ENCODE data around the gene CLN3.

CLN3 gene

GRCh38 chr16:28491970-28492474, at the start of gene CLN3:
Gene CLN3, minus strand, starts transcription at chr16:28492074. Its CDS starts 315 bp downstream, at chr16:28491759.
- POLR2A ChIA-PET: interaction anchor here (1.0 to 1.5 kb wide), 2 partner anchors 12 to 21 kb away, joined by 3 to 5 read pairs; no protein-coding TSS in a partner anchor
- peak; percentile 92 for DNase-seq (ENCODE audit: extremely low spot score)
- CTCF ChIA-PET: no interaction called here
- TF ChIP-seq ELF4 (IDR thresholded peaks at IDR 0.05): peak; percentile 99
- no peak for TF ChIP-seq FOXK2 (IDR thresholded peaks at IDR 0.05)
- no peak for TF ChIP-seq LEF1 (IDR thresholded peaks at IDR 0.05; ENCODE audit: borderline replicate concordance)
- TF ChIP-seq SUZ12 (IDR thresholded peaks at IDR 0.05): no peak
- peak; percentile 93 for TF ChIP-seq NFRKB (IDR thresholded peaks at IDR 0.05)
- no peak for TF ChIP-seq SP1 (IDR thresholded peaks at IDR 0.05)
- no peak for TF ChIP-seq FOXM1 (IDR thresholded peaks at IDR 0.05; ENCODE audit: borderline replicate concordance)
- no peak for TF ChIP-seq FOXA1 (IDR thresholded peaks at IDR 0.05)
- no peak for TF ChIP-seq TARDBP (IDR thresholded peaks at IDR 0.05)
- no peak for TF ChIP-seq PKNOX1 (IDR thresholded peaks at IDR 0.05)
- TF ChIP-seq ARNT (IDR thresholded peaks at IDR 0.05): no peak
- peak; percentile 96 for TF ChIP-seq L3MBTL2 (conservative IDR thresholded peaks at IDR 0.05)
- no peak for TF ChIP-seq CTBP1 (IDR thresholded peaks at IDR 0.05; ENCODE audit: borderline replicate concordance)
- no peak for TF ChIP-seq BHLHE40 (IDR thresholded peaks at IDR 0.05; ENCODE audit: borderline replicate concordance)
- TF ChIP-seq ZNF384 (IDR thresholded peaks at IDR 0.05): peak; percentile 99
- TF ChIP-seq HDGF (IDR thresholded peaks at IDR 0.05; ENCODE audit: borderline replicate concordance): no peak

- no peak for DNase-seq (ENCODE audit: extremely low spot score)
- TF ChIP-seq NFRKB (IDR thresholded peaks at IDR 0.05): no peak
- TF ChIP-seq LEF1 (IDR thresholded peaks at IDR 0.05; ENCODE audit: borderline replicate concordance): no peak
- TF ChIP-seq SUZ12 (IDR thresholded peaks at IDR 0.05): no peak
- TF ChIP-seq ARNT (IDR thresholded peaks at IDR 0.05): no peak
- TF ChIP-seq HDGF (IDR thresholded peaks at IDR 0.05; ENCODE audit: borderline replicate concordance): no peak
- TF ChIP-seq ZNF384 (IDR thresholded peaks at IDR 0.05): no peak
- TF ChIP-seq ELF4 (IDR thresholded peaks at IDR 0.05): no peak
- no peak for TF ChIP-seq FOXM1 (IDR thresholded peaks at IDR 0.05; ENCODE audit: borderline replicate concordance)
- TF ChIP-seq FOXK2 (IDR thresholded peaks at IDR 0.05): no peak
- TF ChIP-seq BHLHE40 (IDR thresholded peaks at IDR 0.05; ENCODE audit: borderline replicate concordance): no peak
- TF ChIP-seq CTBP1 (IDR thresholded peaks at IDR 0.05; ENCODE audit: borderline replicate concordance): no peak
- no peak for TF ChIP-seq FOXA1 (IDR thresholded peaks at IDR 0.05)
- no peak for TF ChIP-seq PKNOX1 (IDR thresholded peaks at IDR 0.05)
- no peak for TF ChIP-seq SP1 (IDR thresholded peaks at IDR 0.05)
- no peak for TF ChIP-seq L3MBTL2 (conservative IDR thresholded peaks at IDR 0.05)
- TF ChIP-seq TARDBP (IDR thresholded peaks at IDR 0.05): no peak
- CTCF ChIA-PET: no interaction called here
- POLR2A ChIA-PET: interaction anchor here (1.4 kb wide), 1 partner anchor 14 kb away, joined by 4 read pairs; the partner anchor contains the start of gene SGF29
Measured at GRCh38 chr16:28540346-28540745, 48.5 kb upstream of the CLN3 start.

- TF ChIP-seq TARDBP (IDR thresholded peaks at IDR 0.05): no peak
- no peak for TF ChIP-seq SUZ12 (IDR thresholded peaks at IDR 0.05)
- ChIA-PET CTCF (no interaction called here), POLR2A (no interaction called here)
- DNase-seq (ENCODE audit: extremely low spot score): peak; percentile 23
Measured at GRCh38 chr16:28538733-28539596, 47.1 kb upstream of the CLN3 start, which contains the start of gene NUPR1. Gene NUPR1, minus strand, starts transcription at chr16:28538974. Its CDS starts 67 bp downstream, at chr16:28538907.

- DNase-seq (ENCODE audit: extremely low spot score): no peak
- ChIA-PET CTCF (no interaction called here), POLR2A (no interaction called here)
- no peak for TF ChIP-seq CTBP1 (IDR thresholded peaks at IDR 0.05; ENCODE audit: borderline replicate concordance)
Measured at GRCh38 chr16:28537964-28538732, 46.3 kb upstream of the CLN3 start.

- ChIA-PET POLR2A (no interaction called here), CTCF (no interaction called here)
- no peak for DNase-seq (ENCODE audit: extremely low spot score)
- TF ChIP-seq ELF4 (IDR thresholded peaks at IDR 0.05) (no peak), HDGF (IDR thresholded peaks at IDR 0.05; ENCODE audit: borderline replicate concordance) (no peak), TARDBP (IDR thresholded peaks at IDR 0.05) (no peak), LEF1 (IDR thresholded peaks at IDR 0.05; ENCODE audit: borderline replicate concordance) (no peak), L3MBTL2 (conservative IDR thresholded peaks at IDR 0.05) (no peak), FOXM1 (IDR thresholded peaks at IDR 0.05; ENCODE audit: borderline replicate concordance) (no peak), ARNT (IDR thresholded peaks at IDR 0.05) (no peak), SUZ12 (IDR thresholded peaks at IDR 0.05) (no peak), PKNOX1 (IDR thresholded peaks at IDR 0.05) (no peak), NFRKB (IDR thresholded peaks at IDR 0.05) (no peak), FOXK2 (IDR thresholded peaks at IDR 0.05) (no peak)
Measured at GRCh38 chr16:28537076-28537475, 45.2 kb upstream of the CLN3 start.
